ENCODE data around the gene KCTD17. TPM values are rescaled to one million over a fixed set of nuclear protein-coding genes. Genes with fewer than 3 reads are reported as not detected.

Gene KCTD17
- total and polyA plus RNA-seq, 2 of the 13 experiments (the other 11 are each of a cell fraction or from before 2014, with no cell fraction given): 5.3 to 11.7 TPM

DNA sequence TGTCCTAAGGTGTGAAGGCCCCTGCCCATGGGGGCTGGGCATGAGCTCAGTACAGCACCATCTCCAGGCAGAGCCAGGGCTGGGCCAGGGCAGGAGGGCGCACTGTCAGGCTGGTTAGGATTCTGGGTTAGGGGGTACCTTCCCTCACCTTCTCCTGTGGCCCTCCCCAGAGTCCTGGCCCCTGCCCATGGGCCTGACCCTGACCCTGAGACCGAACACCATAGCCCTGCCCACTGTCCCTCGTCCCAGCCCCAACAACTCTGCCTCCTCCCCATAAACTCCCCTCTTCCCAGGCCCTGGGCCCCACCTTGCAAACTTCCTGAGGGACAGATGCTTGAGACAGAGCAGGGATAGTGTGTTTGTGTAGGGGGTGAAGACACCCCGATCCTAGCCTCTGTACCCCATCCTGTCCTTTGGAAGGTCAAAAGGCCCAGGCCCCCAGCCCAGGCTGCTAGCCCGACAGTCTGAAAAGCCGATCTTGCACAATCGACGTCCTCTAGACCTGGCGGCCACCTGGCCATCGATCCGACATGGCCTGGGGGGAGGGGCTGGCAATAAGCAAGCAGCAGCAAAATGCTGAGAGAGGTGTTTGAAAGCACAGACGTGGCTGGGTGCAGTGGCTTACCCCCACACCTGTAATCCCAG, 60.7 kb downstream of the KCTD17 start (continued):
- no peak for TF ChIP-seq RELA (CRISPR knock-in tag; IDR thresholded peaks at IDR 0.05)
- no peak for TF ChIP-seq ISL2 (CRISPR knock-in tag; IDR thresholded peaks at IDR 0.05)
- 0 out of 2 replicates have a peak, but pooled peaks have one; percentile 31 for TF ChIP-seq ZSCAN29 (CRISPR knock-in tag; conservative IDR thresholded peaks at IDR 0.05)
- TF ChIP-seq ZNF33B (CRISPR knock-in tag; IDR thresholded peaks at IDR 0.05): no peak
- no peak for TF ChIP-seq STAT5B (CRISPR knock-in tag; IDR thresholded peaks at IDR 0.05)
- TF ChIP-seq HINFP (CRISPR knock-in tag; IDR thresholded peaks at IDR 0.05; ENCODE audit: low read depth): 0 out of 2 replicates have a peak, but pooled peaks have one; percentile 63
- TF ChIP-seq, protein P1, sequence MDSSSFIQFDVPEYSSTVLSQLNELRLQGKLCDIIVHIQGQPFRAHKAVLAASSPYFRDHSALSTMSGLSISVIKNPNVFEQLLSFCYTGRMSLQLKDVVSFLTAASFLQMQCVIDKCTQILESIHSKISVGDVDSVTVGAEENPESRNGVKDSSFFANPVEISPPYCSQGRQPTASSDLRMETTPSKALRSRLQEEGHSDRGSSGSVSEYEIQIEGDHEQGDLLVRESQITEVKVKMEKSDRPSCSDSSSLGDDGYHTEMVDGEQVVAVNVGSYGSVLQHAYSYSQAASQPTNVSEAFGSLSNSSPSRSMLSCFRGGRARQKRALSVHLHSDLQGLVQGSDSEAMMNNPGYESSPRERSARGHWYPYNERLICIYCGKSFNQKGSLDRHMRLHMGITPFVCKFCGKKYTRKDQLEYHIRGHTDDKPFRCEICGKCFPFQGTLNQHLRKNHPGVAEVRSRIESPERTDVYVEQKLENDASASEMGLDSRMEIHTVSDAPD (CRISPR knock-in tag; IDR thresholded peaks at IDR 0.05): 0 out of 2 replicates have a peak, but pooled peaks have one; percentile 24
- no peak for TF ChIP-seq ZNF432 (CRISPR knock-in tag; IDR thresholded peaks at IDR 0.05; ENCODE audit: borderline replicate concordance)
- no peak for TF ChIP-seq MAFG (CRISPR knock-in tag; IDR thresholded peaks at IDR 0.05)
- no peak for TF ChIP-seq HNRNPUL1 (IDR thresholded peaks at IDR 0.05; ENCODE audit: low read depth, low read length)
- no peak for TF ChIP-seq EHMT2 (IDR thresholded peaks at IDR 0.05; ENCODE audit: borderline replicate concordance, low read depth, low read length)
- TF ChIP-seq ZNF562 (CRISPR knock-in tag; IDR thresholded peaks at IDR 0.05; ENCODE audit: borderline replicate concordance): no peak
- peak; percentile 95 for TF ChIP-seq CEBPG (CRISPR knock-in tag; IDR thresholded peaks at IDR 0.05)
- TF ChIP-seq ZNF496 (CRISPR knock-in tag; IDR thresholded peaks at IDR 0.05; ENCODE audit: insufficient replicate concordance): no peak
- 0 out of 2 replicates have a peak, but pooled peaks have one; percentile 65 for TF ChIP-seq ZNF605 (CRISPR knock-in tag; IDR thresholded peaks at IDR 0.05)
- no peak for TF ChIP-seq TFDP2 (CRISPR knock-in tag; IDR thresholded peaks at IDR 0.05)
- TF ChIP-seq RCOR2 (CRISPR knock-in tag; IDR thresholded peaks at IDR 0.05): no peak
- TF ChIP-seq, protein P2, sequence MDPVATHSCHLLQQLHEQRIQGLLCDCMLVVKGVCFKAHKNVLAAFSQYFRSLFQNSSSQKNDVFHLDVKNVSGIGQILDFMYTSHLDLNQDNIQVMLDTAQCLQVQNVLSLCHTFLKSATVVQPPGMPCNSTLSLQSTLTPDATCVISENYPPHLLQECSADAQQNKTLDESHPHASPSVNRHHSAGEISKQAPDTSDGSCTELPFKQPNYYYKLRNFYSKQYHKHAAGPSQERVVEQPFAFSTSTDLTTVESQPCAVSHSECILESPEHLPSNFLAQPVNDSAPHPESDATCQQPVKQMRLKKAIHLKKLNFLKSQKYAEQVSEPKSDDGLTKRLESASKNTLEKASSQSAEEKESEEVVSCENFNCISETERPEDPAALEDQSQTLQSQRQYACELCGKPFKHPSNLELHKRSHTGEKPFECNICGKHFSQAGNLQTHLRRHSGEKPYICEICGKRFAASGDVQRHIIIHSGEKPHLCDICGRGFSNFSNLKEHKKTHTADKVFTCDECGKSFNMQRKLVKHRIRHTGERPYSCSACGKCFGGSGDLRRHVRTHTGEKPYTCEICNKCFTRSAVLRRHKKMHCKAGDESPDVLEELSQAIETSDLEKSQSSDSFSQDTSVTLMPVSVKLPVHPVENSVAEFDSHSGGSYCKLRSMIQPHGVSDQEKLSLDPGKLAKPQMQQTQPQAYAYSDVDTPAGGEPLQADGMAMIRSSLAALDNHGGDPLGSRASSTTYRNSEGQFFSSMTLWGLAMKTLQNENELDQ (CRISPR knock-in tag; IDR thresholded peaks at IDR 0.05; ENCODE audit: borderline replicate concordance): no peak
- TF ChIP-seq, protein P3, sequence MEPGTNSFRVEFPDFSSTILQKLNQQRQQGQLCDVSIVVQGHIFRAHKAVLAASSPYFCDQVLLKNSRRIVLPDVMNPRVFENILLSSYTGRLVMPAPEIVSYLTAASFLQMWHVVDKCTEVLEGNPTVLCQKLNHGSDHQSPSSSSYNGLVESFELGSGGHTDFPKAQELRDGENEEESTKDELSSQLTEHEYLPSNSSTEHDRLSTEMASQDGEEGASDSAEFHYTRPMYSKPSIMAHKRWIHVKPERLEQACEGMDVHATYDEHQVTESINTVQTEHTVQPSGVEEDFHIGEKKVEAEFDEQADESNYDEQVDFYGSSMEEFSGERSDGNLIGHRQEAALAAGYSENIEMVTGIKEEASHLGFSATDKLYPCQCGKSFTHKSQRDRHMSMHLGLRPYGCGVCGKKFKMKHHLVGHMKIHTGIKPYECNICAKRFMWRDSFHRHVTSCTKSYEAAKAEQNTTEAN (CRISPR knock-in tag; conservative IDR thresholded peaks at IDR 0.05): no peak
- TF ChIP-seq MED1 (CRISPR knock-in tag; IDR thresholded peaks at IDR 0.05): peak; percentile 61
- TF ChIP-seq HMG20B (CRISPR knock-in tag; conservative IDR thresholded peaks at IDR 0.05): no peak
- no peak for TF ChIP-seq RBFOX2 (IDR thresholded peaks at IDR 0.05; ENCODE audit: low read depth, low read length)
- TF ChIP-seq PHB2 (IDR thresholded peaks at IDR 0.05; ENCODE audit: partially characterized antibody): no peak
- TF ChIP-seq ZNF737 (CRISPR knock-in tag; IDR thresholded peaks at IDR 0.05; ENCODE audit: borderline replicate concordance): no peak
